ENCODE data around the gene PRAMEF33.
"Not testable (repeated sequence)": the region's sequence is repeated elsewhere in the genome, so short reads cannot be mapped to it uniquely, and the experiment has no call there.

- TF ChIP-seq, protein P1, sequence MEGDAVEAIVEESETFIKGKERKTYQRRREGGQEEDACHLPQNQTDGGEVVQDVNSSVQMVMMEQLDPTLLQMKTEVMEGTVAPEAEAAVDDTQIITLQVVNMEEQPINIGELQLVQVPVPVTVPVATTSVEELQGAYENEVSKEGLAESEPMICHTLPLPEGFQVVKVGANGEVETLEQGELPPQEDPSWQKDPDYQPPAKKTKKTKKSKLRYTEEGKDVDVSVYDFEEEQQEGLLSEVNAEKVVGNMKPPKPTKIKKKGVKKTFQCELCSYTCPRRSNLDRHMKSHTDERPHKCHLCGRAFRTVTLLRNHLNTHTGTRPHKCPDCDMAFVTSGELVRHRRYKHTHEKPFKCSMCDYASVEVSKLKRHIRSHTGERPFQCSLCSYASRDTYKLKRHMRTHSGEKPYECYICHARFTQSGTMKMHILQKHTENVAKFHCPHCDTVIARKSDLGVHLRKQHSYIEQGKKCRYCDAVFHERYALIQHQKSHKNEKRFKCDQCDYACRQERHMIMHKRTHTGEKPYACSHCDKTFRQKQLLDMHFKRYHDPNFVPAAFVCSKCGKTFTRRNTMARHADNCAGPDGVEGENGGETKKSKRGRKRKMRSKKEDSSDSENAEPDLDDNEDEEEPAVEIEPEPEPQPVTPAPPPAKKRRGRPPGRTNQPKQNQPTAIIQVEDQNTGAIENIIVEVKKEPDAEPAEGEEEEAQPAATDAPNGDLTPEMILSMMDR (IDR thresholded peaks at IDR 0.05; ENCODE audit: low read depth, low read length): not testable (repeated sequence)
- not testable (repeated sequence) for TF ChIP-seq MYC (IDR thresholded peaks at IDR 0.05; ENCODE audit: low read depth, low read length); POLR2A (IDR thresholded peaks at IDR 0.05; ENCODE audit: extremely low read depth, insufficient read length); MAX (IDR thresholded peaks at IDR 0.05; ENCODE audit: low read depth, low read length)
These were observed at the start of gene PRAMEF33 for GRCh38 chr1:13303239-13303638.
